NCI-H345 treated with DMSO at 0.1 percent for 48 hours (cell line): Measurements from ENCODE around the gene HMX2.

Source experiments
- DNase-seq: peaks from one replicate; lab custom pipeline; 2025; ENCODE audit not compliant: unreplicated experiment; lab: John Stamatoyannopoulos, UW

Gene HMX2

GRCh38 chr10:123187781-123188180 lies 39.8 kb downstream of the HMX2 start:
- no peak for DNase-seq

GRCh38 chr10:123191886-123192285 lies 44.0 kb downstream of the HMX2 start:
- DNase-seq = no peak

- DNase-seq = no peak
Observed at GRCh38 chr10:123194056-123194455, 46.1 kb downstream of the HMX2 start.
